Measurements from ENCODE around the gene INPP5A. TPM values are rescaled to one million over a fixed set of nuclear protein-coding genes. Genes with fewer than 3 reads are reported as not detected.
"Not testable (repeated sequence)": the region's sequence is repeated elsewhere in the genome, so short reads cannot be mapped to it uniquely, and the experiment has no call there.

The INPP5A gene
- total and polyA plus RNA-seq, 9 of the 15 experiments (the other 6 are each of a cell fraction or from before 2014, with no cell fraction given): 0.66 to 11.6 (median 7.7) TPM

GRCh38 chr10:132825783-132826523, 288.4 kb downstream of the INPP5A start:
- H3K4me3 ChIP-seq; FAIRE-seq; H2AFZ ChIP-seq (ENCODE audit: low read depth, low read length); H3K27me3 ChIP-seq (ENCODE audit: control insufficient read depth in 2 of 2, insufficient read depth in 2 of 2, low read length in 2 of 2); H3K4me2 ChIP-seq (ENCODE audit: insufficient read depth, low read length); CTCF ChIA-PET (ENCODE audit: low intra/inter-chr PET ratio); H3K27ac ChIP-seq (ENCODE audit: extremely low read depth, low read depth, low read length); POLR2A ChIA-PET; H3K9ac ChIP-seq (ENCODE audit: insufficient read depth in 1 of 2, low read depth in 2 of 2, low read length in 2 of 2); BruUV-seq (replicated peaks); H3K36me3 ChIP-seq (ENCODE audit: control insufficient read depth, insufficient read depth, low read length); H3K9me3 ChIP-seq (replicated peaks; ENCODE audit: control insufficient read depth, insufficient read depth, low read depth, low read length); ATAC-seq; H3K9me1 ChIP-seq (ENCODE audit: control insufficient read depth, insufficient read depth, low read length); H3K79me2 ChIP-seq (ENCODE audit: control insufficient read depth, insufficient read depth, low read length); H4K20me1 ChIP-seq (replicated peaks; ENCODE audit: control insufficient read depth, insufficient read depth, low read length); intact Hi-C loops (cut with micrococcal nuclease); in situ Hi-C loops (cut with MboI); H3K4me1 ChIP-seq (replicated peaks in 1 of 2; ENCODE audit: control insufficient read depth in 2 of 2, insufficient read depth in 2 of 2, low read length in 2 of 2); DNase-seq (ENCODE audit: extremely low read depth in 1 of 4, low spot score in 3 of 4): not testable (repeated sequence)
- 9% methylated on average over 19 of the region's 34 CpGs for WGBS (ENCODE audit: insufficient coverage, low coverage, missing lambda C conversion rate)

- Histone ChIP-seq H3K9me3 (replicated peaks; ENCODE audit: control insufficient read depth, insufficient read depth, low read depth, low read length) (no peaks in the 10 kb centered on the region), H3K27me3 (ENCODE audit: control insufficient read depth in 2 of 2, insufficient read depth in 2 of 2, low read length in 2 of 2) (peaks cover 0 to 9% of the 10 kb centered on the region in 2 experiments; a peak in 3 of 5 replicates), H4K20me1 (replicated peaks; ENCODE audit: control insufficient read depth, insufficient read depth, low read length) (no peaks in the 10 kb centered on the region), H3K4me2 (ENCODE audit: insufficient read depth, low read length) (no peak overlapping the region), H3K9ac (ENCODE audit: insufficient read depth in 1 of 2, low read depth in 2 of 2, low read length in 2 of 2) (no peak overlapping the region), H3K27ac (ENCODE audit: extremely low read depth, low read depth, low read length) (no peak overlapping the region), H3K79me2 (ENCODE audit: control insufficient read depth, insufficient read depth, low read length) (no peaks in the 10 kb centered on the region), H3K4me3 (no peak overlapping the region), H3K4me1 (replicated peaks in 1 of 2; ENCODE audit: control insufficient read depth in 2 of 2, insufficient read depth in 2 of 2, low read length in 2 of 2) (no peaks in the 10 kb centered on the region), H3K36me3 (ENCODE audit: control insufficient read depth, insufficient read depth, low read length) (no peaks in the 10 kb centered on the region), H2AFZ (ENCODE audit: low read depth, low read length) (no peak overlapping the region), H3K9me1 (ENCODE audit: control insufficient read depth, insufficient read depth, low read length) (no peaks in the 10 kb centered on the region)
- 22% methylated on average over 6 of the region's 36 CpGs for WGBS (ENCODE audit: insufficient coverage, low coverage, missing lambda C conversion rate)
- ATAC-seq: no peak
- BruUV-seq (replicated peaks): no TSS peak
- in situ Hi-C loops (cut with MboI) (no loop called here), intact Hi-C loops (cut with micrococcal nuclease) (no loop called here)
- DNase-seq (ENCODE audit: extremely low read depth in 1 of 4, low spot score in 3 of 4): no peak
- CTCF ChIA-PET (ENCODE audit: low intra/inter-chr PET ratio): no interaction called here
- POLR2A ChIA-PET: no interaction called here
- no peak for FAIRE-seq
- TF ChIP-seq POLR3A (IDR thresholded peaks at IDR 0.05; ENCODE audit: borderline replicate concordance, extremely low read depth, insufficient read depth, insufficient read length): no peak
- no peak for TF ChIP-seq CEBPZ (IDR thresholded peaks at IDR 0.05; ENCODE audit: borderline replicate concordance, low read depth, low read length)
- no peak for TF ChIP-seq ZNF584 (CRISPR knock-in tag; IDR thresholded peaks at IDR 0.05; ENCODE audit: low read depth)
- TF ChIP-seq ZNF398 (CRISPR knock-in tag; IDR thresholded peaks at IDR 0.05): no peak
Observed at GRCh38 chr10:132826524-132827422, 289.2 kb downstream of the INPP5A start.

Measured in K562 (cell line).